Fibroblast of skin of left quadriceps (primary cell): ENCODE results near the gene ALKAL2.

Experiments used
- DNase-seq, 2 experiments: peaks; one replicate each; pipeline ENCODE4 v3.0.0-alpha.2; 2013; ENCODE audit warnings: low read depth in 2 of 2

Gene ALKAL2

GRCh38 chr2:246489-247144 lies 41.3 kb downstream of the ALKAL2 start:
- DNase-seq, result peak; percentile 42 to 54

DNA sequence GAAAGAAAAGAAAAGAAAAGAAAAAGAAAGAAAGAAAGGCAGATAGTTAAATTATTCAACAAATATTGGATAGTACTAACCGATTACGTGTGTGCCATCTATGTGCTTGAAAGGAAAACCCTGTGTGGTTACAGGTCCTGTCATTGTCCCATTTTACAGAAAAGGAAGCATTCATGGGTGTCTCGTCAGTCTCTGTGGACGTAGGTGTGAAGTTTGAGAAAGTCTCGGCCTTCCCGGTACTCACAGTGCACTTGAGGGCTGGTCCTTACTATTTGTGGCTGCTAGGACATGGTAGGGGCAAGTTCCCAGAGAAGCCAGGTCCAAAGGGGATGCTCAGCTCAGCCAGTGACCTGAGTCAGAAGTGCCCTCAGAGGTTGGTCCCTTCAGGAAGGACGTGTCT lies 43.3 kb downstream of the ALKAL2 start:
- no peak for DNase-seq

GRCh38 chr2:238869-239268 lies 49.0 kb downstream of the ALKAL2 start:
- DNase-seq, result no peak

- no peak for DNase-seq
Observed at GRCh38 chr2:238431-238830, 49.5 kb downstream of the ALKAL2 start.

DNA sequence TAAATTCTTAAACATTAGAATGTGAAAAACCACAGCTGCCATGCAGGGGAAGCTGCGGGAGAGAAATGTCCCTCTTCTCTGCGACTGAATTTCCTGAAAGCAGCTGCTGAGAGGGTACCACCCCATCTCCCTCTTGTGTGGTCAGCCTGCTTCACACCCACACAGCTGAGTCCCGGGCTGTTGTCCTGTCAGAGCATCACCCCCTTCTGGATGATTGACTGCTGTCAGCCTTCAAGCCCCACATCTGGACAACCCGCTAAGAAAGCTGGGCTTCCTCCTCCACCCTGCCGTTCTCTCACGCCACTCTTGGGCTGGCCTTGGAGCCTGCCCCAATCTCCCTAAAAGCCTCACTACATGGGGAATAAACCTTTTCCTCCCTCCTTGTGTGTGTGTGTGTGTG lies 50.0 kb downstream of the ALKAL2 start:
- DNase-seq, result no peak

DNA sequence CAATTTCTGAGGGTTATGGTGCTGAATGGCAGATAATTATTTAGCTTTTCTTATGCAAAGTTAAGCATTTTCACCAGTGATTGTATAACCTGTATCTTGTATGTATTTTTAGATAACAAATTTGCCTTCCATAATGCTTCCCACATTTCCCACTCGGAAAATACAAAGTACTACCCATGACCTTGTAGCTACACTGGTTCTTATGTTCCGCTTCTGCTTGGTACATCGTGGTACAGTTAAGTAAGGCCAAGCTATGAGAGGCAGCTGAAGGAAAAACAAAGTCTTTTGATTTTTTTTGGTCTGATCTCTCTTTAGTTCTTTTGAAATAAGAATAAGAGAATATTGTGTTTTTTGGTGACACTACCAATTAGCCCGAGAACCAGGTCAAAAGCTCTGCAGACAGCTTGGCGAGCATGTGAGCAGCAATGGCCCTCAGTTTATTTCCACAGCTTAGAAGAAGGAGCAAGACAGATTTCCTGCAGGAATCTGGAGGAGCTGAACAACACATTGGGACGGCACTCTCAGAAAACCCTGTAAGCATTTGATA lies 50.8 kb downstream of the ALKAL2 start:
- no peak for DNase-seq

DNA sequence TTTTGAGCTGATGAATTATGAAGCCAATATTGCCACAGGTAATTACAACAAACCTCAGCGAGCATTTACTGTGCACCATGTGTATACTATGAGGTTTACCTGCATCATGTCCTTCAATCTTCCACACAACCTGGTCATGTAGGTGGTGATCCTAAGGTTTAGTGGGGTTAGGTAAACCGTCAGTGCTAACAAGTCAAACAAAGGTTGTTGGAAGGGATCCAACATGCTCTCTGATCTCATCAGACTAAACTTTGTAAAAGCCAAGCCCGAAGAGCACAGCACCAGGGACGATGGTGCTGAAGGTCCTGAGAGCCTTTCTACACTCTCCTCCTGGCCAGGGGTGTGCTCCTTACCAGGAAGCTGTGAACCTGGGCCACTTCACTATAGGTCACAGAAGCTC lies 53.5 kb downstream of the ALKAL2 start:
- no peak for DNase-seq

DNA sequence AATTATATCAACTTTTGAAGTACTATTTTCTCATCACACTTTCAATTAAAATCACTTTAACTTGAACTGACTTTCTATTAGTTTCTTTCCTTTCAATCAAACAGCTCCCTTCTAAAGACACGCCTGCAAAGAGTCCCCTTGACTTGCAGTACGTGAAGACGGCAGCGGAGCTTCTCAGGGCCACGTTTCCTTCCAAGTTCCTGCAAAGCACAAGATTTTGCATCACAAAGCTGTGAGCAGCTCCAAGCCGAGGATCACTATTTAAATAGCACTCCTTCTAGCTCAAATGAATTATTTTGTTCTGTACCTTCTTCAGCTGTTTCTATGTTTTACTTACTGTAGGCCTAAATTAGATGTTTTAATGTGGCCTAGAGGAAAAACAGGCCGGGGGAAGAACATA lies 54.9 kb downstream of the ALKAL2 start:
- no peak for DNase-seq

- no peak for DNase-seq
Observed at GRCh38 chr2:231521-232185, 56.2 kb downstream of the ALKAL2 start.
